GM10266 (cell line): ENCODE results near the gene MTR.

Experiments
- DNase-seq: peaks from one replicate; pipeline ENCODE4 v3.0.0; 2012; ENCODE audit errors: extremely low spot score
- TF ChIP-seq, protein P1 (sequence below): IDR thresholded peaks from 2 replicates; pipeline ENCODE4 v1.5.1; 2012; ENCODE audit warnings: mild to moderate bottlenecking, low read depth; ENCODE audit not compliant: control insufficient read depth, insufficient read depth; ENCODE audit errors: missing control alignments

MTR gene

DNA sequence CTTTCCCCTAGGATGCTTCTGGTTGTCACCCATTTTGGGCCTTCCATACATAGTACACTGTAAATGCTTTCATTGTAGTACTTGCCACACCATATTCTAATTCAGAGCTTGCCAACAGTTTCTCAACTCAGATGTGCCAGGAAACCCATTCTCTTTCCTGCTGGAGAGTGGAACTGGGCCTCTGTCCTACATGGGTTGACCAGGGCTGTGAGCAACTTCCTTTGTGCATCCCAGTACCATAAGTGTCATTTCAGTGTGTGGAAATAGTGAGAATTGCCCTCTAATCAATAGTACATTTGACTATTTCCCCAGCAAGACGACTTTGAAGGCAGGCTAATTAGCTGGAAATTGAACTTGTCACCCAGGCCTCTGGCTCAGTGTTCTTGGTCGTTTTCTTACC lies 74.8 kb downstream of the MTR start:
- TF ChIP-seq, protein P1, sequence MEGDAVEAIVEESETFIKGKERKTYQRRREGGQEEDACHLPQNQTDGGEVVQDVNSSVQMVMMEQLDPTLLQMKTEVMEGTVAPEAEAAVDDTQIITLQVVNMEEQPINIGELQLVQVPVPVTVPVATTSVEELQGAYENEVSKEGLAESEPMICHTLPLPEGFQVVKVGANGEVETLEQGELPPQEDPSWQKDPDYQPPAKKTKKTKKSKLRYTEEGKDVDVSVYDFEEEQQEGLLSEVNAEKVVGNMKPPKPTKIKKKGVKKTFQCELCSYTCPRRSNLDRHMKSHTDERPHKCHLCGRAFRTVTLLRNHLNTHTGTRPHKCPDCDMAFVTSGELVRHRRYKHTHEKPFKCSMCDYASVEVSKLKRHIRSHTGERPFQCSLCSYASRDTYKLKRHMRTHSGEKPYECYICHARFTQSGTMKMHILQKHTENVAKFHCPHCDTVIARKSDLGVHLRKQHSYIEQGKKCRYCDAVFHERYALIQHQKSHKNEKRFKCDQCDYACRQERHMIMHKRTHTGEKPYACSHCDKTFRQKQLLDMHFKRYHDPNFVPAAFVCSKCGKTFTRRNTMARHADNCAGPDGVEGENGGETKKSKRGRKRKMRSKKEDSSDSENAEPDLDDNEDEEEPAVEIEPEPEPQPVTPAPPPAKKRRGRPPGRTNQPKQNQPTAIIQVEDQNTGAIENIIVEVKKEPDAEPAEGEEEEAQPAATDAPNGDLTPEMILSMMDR: no peak
- no peak for DNase-seq

DNA sequence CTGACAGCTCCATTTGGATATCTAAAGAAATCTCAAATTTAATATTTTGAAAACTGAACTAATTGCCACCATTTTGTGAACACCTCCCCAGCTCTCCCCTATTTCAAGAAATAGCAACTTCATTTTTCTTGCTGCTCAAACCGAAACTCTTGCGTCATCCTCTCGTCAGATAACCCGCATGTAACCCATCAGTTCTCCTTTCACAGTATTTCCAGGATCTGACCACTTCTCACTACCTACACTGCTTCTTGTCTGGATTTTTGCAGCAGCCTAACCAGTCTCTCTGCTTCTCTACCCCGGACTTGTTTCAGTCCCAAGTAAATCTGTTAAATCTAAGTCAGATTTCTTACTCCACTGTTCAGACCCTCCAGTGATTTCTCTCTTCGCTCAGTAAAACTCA lies 75.6 kb downstream of the MTR start:
- DNase-seq: no peak
- TF ChIP-seq, protein P1: no peak

DNA sequence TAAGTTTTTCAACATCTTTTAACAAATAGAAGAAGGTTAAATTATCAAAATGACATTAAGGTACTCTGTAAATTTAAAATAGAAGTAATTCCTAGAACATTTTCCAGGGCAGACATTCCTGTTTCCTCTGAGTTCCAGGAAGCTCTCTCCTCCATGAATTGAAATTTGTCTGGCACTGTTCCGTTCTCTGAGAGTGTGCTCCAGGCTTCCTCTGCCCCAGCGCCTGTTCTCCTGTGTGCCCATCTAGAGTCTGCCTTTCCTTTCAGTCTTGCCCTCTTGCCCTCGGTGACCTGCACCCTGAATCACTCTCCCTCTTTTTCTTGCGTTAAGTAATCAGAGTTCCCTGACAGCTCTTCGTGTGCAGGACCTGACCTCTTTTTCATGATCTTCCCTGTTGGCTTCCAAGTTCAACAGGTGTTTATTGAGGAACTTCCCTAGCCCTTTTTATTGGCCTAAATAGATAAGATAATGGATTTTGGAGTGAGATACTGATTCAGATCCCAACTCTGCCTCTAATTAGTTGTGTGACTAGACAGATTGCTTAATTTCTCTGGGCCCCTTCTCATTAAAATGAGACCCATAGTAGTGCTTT lies 77.1 kb downstream of the MTR start:
- DNase-seq: no peak
- TF ChIP-seq, protein P1: no peak

DNA sequence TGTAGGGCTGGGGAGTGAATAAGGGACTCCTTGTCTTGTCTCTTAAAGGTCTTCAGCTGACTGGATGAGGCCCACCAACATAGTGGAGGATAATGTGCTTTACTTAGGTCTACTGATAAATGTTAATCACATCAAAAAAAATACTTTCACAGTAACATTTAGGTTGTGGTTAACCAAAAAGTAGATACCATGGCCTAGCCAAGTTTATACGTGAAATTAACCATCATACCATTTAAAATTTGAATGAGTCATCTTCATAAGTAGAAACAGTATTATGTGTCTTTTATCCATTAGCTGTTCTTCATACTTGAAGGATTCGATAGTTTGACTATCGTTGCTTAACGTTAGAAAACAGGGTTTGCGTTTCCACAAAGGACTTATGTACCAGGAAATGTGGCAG lies 80.9 kb downstream of the MTR start:
- TF ChIP-seq, protein P1: no peak
- DNase-seq: no peak

DNA sequence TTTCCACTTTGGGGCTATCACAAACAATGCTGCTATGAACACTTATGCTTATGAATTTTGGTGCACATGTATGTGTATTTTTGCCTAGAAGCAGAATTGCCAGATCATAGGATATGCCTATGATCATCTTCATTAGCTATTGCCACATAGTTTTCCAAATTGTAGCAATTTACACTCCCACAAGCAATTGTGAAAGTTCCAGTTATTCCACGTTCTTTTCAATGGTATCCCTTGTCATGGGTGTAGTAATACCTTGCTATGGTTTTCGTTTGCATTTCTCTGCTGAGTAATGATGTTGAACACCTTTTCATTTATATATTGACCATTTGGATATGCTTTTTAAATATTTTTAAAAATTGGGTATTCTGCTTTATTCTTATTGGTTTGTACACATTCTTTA lies 82.6 kb downstream of the MTR start:
- TF ChIP-seq, protein P1: no peak
- no peak for DNase-seq

DNA sequence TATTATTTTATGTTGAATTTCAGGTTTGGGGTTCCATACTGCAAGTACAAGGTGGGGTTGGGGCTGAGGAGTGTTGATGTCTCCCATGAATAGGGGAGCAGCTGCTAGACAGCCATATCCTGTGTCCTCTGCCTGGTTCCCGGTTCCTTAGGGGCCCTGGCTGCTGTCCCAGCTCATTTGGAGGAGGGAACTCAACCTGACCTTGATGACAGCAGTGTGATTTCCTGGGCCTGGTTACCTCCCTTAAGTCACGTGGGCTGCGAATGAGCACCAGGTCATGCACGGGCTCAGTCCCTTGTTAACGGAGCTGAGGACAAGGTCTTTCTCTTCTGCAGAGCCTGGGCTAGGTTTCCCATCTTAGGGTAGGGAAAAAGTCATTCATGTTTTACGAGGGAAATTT lies 85.1 kb downstream of the MTR start:
- TF ChIP-seq, protein P1: no peak
- no peak for DNase-seq

DNA sequence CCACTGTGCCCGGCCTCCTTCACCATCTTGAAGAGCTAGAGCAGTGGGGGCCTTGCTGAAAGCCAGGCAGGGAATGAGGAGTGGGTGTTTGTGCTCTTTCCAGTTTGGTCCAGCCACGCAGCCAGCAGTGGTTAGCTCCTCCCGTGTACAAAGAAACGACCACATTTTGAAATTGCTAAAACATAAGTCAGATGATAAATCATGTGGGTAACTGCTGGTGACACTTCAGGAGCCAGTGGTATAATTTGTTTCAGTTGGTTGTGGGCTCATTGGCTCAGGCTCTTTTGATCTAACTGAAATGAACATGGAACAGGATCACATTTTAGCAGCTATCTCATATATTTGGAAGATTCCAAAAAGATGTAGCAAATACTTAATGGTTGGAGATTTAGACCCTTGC lies 87.6 kb downstream of the MTR start:
- no peak for DNase-seq
- TF ChIP-seq, protein P1: no peak
